K562 (cell line): Measurements from ENCODE around the gene TMEM107. TPM values are rescaled to one million over a fixed set of nuclear protein-coding genes. Genes with fewer than 3 reads are reported as not detected.

Source experiments
- EWSR1 ChIP-seq: fragments of 450-650 bp; IDR thresholded peaks from 2 replicates; pipeline ENCODE4 v1.6.1; 2018; ENCODE audit warnings: borderline replicate concordance, mild to moderate bottlenecking, low read depth, moderate library complexity; ENCODE audit not compliant: partially characterized antibody
- HCFC1 ChIP-seq: IDR thresholded peaks from 2 replicates; pipeline ENCODE4 v1.6.1; 2012; ENCODE audit warnings: low read depth, low read length, improper control_type of control experiment
- HDAC1 ChIP-seq, 2 experiments: fragments of 450-650 bp; IDR thresholded peaks; 2 replicates each; pipeline ENCODE4 v1.6.1; 2016 to 2017; ENCODE audit warnings: inconsistent platforms in 1 of 2, mild to moderate bottlenecking in 1 of 2, moderate library complexity in 1 of 2
- ILF3 ChIP-seq: fragments of 450-650 bp; IDR thresholded peaks from 2 replicates; pipeline ENCODE4 v1.6.1; 2018; ENCODE audit warnings: antibody characterized with exemption, mild to moderate bottlenecking, moderate library complexity, borderline replicate concordance
- MAFG ChIP-seq: fragments of 450-650 bp; conservative IDR thresholded peaks from 2 replicates; pipeline ENCODE4 v1.6.1; 2016; ENCODE audit warnings: missing genetic modification characterization, missing compliant biosample characterization
- MAFK ChIP-seq: IDR thresholded peaks from 2 replicates; pipeline ENCODE4 v1.6.1; 2011; ENCODE audit warnings: low read length, improper control_type of control experiment
- MEIS2 ChIP-seq: fragments of 450-650 bp; IDR thresholded peaks from 2 replicates; pipeline ENCODE4 v1.6.1; 2014; ENCODE audit warnings: mild to moderate bottlenecking; ENCODE audit not compliant: partially characterized antibody
- MTA1 ChIP-seq: fragments of 450-650 bp; IDR thresholded peaks from 2 replicates; pipeline ENCODE4 v1.6.1; 2017; ENCODE audit warnings: borderline replicate concordance
- SMARCA4 ChIP-seq: fragments of 450-650 bp; IDR thresholded peaks from 2 replicates; pipeline ENCODE4 v1.6.1; 2016
- SOX6 ChIP-seq: fragments of 450-650 bp; IDR thresholded peaks from 2 replicates; pipeline ENCODE4 v1.6.1; 2014; ENCODE audit warnings: mild to moderate bottlenecking
- polyA plus RNA-seq, 8 experiments: library from polyadenylated mRNA; depleted of rRNA in 4 of 8; stranded (reverse) in 5 of 8; unstranded in 3 of 8; fragments of >200 nt; fragmentation: Nextera tagmentation in 2 of 8; fragmentation: Illumina TruSeq in 1 of 8; extraction: Ambion mirVana in 2 of 8; extraction: Trizol in 1 of 8; gene quantifications; 2 replicates each; pipeline versions ENCODE4 v1.2.1 to v1.2.3, GENCODE V29; 2011 to 2014; ENCODE audit warnings: inconsistent platforms in 1 of 8, missing spikeins in 1 of 8
- total RNA-seq, 7 experiments: library from RNA; depleted of rRNA in 6 of 7; stranded (reverse); fragments of >200 nt in 6 of 7; fragmentation: Illumina TruSeq in 2 of 7; extraction: Trizol in 2 of 7; gene quantifications; 2 replicates each; pipeline versions ENCODE4 v1.2.1 to v1.2.3, GENCODE V29; 2011 to 2021; ENCODE audit warnings: low replicate concordance in 1 of 7
- TF ChIP-seq, protein P1 (sequence below): sonication (generic); formaldehyde crosslinking; IDR thresholded peaks from 2 replicates; pipeline ENCODE4 v1.8.0; 2023; ENCODE audit warnings: mild to moderate bottlenecking, missing genetic modification reagents
- TF ChIP-seq, protein P2 (sequence below): fragments of 450-650 bp; IDR thresholded peaks from 2 replicates; pipeline ENCODE4 v1.6.1; 2016; ENCODE audit warnings: borderline replicate concordance

Gene TMEM107
- total and polyA plus RNA-seq, 9 of the 15 experiments (the other 6 are each of a cell fraction or from before 2014, with no cell fraction given): 7.1 to 26.2 (median 16.9) TPM

DNA sequence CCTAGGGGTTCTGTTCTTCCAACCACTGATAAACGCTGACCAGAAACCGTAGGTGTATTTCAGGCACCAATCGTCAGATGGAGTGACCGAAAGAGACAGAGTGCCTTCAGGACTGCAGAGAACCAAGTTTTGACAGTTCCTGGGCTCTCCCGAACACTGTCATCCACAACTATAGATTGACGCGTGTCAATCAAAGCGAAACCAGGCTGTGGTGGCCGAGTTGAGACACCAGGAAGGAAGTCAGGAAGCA is 46.1 kb upstream of the TMEM107 start (continued):
- TF ChIP-seq HDAC1 (IDR thresholded peaks at IDR 0.05): 0 out of 4 replicates have a peak, but pooled peaks of 1 of the 2 experiments have one; percentile 18
- TF ChIP-seq, protein P1, sequence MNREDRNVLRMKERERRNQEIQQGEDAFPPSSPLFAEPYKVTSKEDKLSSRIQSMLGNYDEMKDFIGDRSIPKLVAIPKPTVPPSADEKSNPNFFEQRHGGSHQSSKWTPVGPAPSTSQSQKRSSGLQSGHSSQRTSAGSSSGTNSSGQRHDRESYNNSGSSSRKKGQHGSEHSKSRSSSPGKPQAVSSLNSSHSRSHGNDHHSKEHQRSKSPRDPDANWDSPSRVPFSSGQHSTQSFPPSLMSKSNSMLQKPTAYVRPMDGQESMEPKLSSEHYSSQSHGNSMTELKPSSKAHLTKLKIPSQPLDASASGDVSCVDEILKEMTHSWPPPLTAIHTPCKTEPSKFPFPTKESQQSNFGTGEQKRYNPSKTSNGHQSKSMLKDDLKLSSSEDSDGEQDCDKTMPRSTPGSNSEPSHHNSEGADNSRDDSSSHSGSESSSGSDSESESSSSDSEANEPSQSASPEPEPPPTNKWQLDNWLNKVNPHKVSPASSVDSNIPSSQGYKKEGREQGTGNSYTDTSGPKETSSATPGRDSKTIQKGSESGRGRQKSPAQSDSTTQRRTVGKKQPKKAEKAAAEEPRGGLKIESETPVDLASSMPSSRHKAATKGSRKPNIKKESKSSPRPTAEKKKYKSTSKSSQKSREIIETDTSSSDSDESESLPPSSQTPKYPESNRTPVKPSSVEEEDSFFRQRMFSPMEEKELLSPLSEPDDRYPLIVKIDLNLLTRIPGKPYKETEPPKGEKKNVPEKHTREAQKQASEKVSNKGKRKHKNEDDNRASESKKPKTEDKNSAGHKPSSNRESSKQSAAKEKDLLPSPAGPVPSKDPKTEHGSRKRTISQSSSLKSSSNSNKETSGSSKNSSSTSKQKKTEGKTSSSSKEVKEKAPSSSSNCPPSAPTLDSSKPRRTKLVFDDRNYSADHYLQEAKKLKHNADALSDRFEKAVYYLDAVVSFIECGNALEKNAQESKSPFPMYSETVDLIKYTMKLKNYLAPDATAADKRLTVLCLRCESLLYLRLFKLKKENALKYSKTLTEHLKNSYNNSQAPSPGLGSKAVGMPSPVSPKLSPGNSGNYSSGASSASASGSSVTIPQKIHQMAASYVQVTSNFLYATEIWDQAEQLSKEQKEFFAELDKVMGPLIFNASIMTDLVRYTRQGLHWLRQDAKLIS: peak; percentile 58
- TF ChIP-seq SMARCA4: no peak
- TF ChIP-seq ILF3: no peak
- TF ChIP-seq EWSR1: no peak
- TF ChIP-seq, protein P2, sequence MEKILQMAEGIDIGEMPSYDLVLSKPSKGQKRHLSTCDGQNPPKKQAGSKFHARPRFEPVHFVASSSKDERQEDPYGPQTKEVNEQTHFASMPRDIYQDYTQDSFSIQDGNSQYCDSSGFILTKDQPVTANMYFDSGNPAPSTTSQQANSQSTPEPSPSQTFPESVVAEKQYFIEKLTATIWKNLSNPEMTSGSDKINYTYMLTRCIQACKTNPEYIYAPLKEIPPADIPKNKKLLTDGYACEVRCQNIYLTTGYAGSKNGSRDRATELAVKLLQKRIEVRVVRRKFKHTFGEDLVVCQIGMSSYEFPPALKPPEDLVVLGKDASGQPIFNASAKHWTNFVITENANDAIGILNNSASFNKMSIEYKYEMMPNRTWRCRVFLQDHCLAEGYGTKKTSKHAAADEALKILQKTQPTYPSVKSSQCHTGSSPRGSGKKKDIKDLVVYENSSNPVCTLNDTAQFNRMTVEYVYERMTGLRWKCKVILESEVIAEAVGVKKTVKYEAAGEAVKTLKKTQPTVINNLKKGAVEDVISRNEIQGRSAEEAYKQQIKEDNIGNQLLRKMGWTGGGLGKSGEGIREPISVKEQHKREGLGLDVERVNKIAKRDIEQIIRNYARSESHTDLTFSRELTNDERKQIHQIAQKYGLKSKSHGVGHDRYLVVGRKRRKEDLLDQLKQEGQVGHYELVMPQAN: peak; percentile 36; the same call in 1 of the 2 replicates
- peak; percentile 4; the same call in 1 of the 2 replicates for TF ChIP-seq MAFK
- TF ChIP-seq MEIS2: peak; percentile 98
- peak; percentile 27; the same call in 1 of the 2 replicates for TF ChIP-seq MTA1
- no peak for TF ChIP-seq SOX6
- TF ChIP-seq MAFG (tag): no peak
- no peak for TF ChIP-seq HCFC1
